CD4-positive, alpha-beta T cell treated with Interferon gamma for 1 hour (primary cell): ENCODE data around the gene RPL5.
A peak's percentile ranks its signal among the peaks of the same experiment; 100 is the strongest.

Source experiments
- DNase-seq: peaks from one replicate; pipeline ENCODE4 v3.0.0-alpha.2; 2020

Gene RPL5

GRCh38 chr1:92820551-92820950, 11.3 kb upstream of the RPL5 start:
- no peak for DNase-seq

GRCh38 chr1:92822879-92823278, 9.0 kb upstream of the RPL5 start:
- DNase-seq = no peak

- no peak for DNase-seq
Observed at GRCh38 chr1:92826792-92827191, 5.0 kb upstream of the RPL5 start.

- DNase-seq = no peak
Observed at GRCh38 chr1:92831368-92831761, 475 bp upstream of the RPL5 start.

GRCh38 chr1:92832537-92833114, 786 bp downstream of the RPL5 start:
- DNase-seq = no peak

GRCh38 chr1:92833840-92834239, 2.0 kb downstream of the RPL5 start:
- DNase-seq = no peak

- no peak for DNase-seq
Observed at GRCh38 chr1:92834617-92835016, 2.8 kb downstream of the RPL5 start.

GRCh38 chr1:92837062-92837461, 5.2 kb downstream of the RPL5 start:
- no peak for DNase-seq

GRCh38 chr1:92838519-92838918, 6.7 kb downstream of the RPL5 start:
- DNase-seq = no peak

GRCh38 chr1:92839442-92839841, 7.6 kb downstream of the RPL5 start:
- no peak for DNase-seq

GRCh38 chr1:92840600-92840999, 8.8 kb downstream of the RPL5 start:
- DNase-seq = no peak

GRCh38 chr1:92842082-92843045, 10.5 kb downstream of the RPL5 start:
- no peak for DNase-seq

GRCh38 chr1:92843046-92843423, 11.2 kb downstream of the RPL5 start:
- DNase-seq = no peak

- DNase-seq = no peak
Observed at GRCh38 chr1:92843429-92844352, 11.9 kb downstream of the RPL5 start.

- no peak for DNase-seq
Observed at GRCh38 chr1:92844439-92844838, 12.6 kb downstream of the RPL5 start.

GRCh38 chr1:92845908-92846307, 14.1 kb downstream of the RPL5 start:
- DNase-seq = no peak

GRCh38 chr1:92848201-92848600, 16.4 kb downstream of the RPL5 start:
- DNase-seq = no peak

- no peak for DNase-seq
Observed at GRCh38 chr1:92850019-92850418, 18.2 kb downstream of the RPL5 start.

GRCh38 chr1:92851729-92852128, 19.9 kb downstream of the RPL5 start:
- no peak for DNase-seq

GRCh38 chr1:92853299-92853698, 21.5 kb downstream of the RPL5 start:
- DNase-seq = peak; percentile 11

- DNase-seq = no peak
Observed at GRCh38 chr1:92854101-92854785, 22.4 kb downstream of the RPL5 start.

GRCh38 chr1:92855236-92855635, 23.4 kb downstream of the RPL5 start:
- DNase-seq = no peak

- DNase-seq = no peak
Observed at GRCh38 chr1:92857817-92858216, 26.0 kb downstream of the RPL5 start.
